DOHH2 (cell line): ENCODE data around the gene SHROOM3.

Experiments used
- EZH2phosphoT487 ChIP-seq: fragments of 200-600 bp; sonication (generic); IDR thresholded peaks from 2 replicates; pipeline ENCODE4 v1.6.1; 2017; ENCODE audit warnings: borderline replicate concordance, mild to moderate bottlenecking, antibody characterized with exemption, low read length, moderate library complexity, mixed read lengths
- TF ChIP-seq, protein P1 (sequence below): fragments of 200-600 bp; sonication (generic); IDR thresholded peaks from one replicate; pipeline ENCODE4 v1.5.1; 2014; ENCODE audit warnings: antibody characterized with exemption, mild to moderate bottlenecking, low read depth, low read length; ENCODE audit not compliant: poor library complexity, severe bottlenecking

DNA sequence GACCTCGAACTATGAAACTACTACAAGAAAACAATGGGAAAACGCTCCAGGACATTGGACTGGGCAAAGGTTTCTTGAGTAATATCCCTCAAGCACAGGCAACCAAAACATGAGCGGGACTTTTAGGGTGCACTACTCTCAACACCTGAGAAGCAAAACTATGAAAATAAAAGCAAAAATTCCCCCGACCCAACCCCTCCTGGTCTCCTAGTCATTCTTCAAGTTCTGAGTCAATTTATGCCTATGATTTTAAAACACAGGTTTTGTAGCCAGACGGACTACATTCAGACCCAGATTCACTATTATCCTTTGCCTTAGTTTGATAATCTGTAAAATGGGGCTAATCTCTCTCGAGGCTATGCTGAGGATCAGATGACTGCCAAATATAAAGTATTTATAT, 365.9 kb downstream of the SHROOM3 start:
- TF ChIP-seq, protein P1, sequence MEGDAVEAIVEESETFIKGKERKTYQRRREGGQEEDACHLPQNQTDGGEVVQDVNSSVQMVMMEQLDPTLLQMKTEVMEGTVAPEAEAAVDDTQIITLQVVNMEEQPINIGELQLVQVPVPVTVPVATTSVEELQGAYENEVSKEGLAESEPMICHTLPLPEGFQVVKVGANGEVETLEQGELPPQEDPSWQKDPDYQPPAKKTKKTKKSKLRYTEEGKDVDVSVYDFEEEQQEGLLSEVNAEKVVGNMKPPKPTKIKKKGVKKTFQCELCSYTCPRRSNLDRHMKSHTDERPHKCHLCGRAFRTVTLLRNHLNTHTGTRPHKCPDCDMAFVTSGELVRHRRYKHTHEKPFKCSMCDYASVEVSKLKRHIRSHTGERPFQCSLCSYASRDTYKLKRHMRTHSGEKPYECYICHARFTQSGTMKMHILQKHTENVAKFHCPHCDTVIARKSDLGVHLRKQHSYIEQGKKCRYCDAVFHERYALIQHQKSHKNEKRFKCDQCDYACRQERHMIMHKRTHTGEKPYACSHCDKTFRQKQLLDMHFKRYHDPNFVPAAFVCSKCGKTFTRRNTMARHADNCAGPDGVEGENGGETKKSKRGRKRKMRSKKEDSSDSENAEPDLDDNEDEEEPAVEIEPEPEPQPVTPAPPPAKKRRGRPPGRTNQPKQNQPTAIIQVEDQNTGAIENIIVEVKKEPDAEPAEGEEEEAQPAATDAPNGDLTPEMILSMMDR, result no peak
- TF ChIP-seq EZH2phosphoT487, result no peak
